Ishikawa (cell line): ENCODE measurements around the gene GTF2A1L.

Experiments used
- CEBPB ChIP-seq: IDR thresholded peaks from 2 replicates; pipeline ENCODE4 v1.6.1; 2012
- EP300 ChIP-seq: IDR thresholded peaks from 2 replicates; pipeline ENCODE4 v1.6.1; 2012; ENCODE audit warnings: borderline replicate concordance
- FOXM1 ChIP-seq: IDR thresholded peaks from 2 replicates; pipeline ENCODE4 v1.6.1; 2012; ENCODE audit warnings: low read depth, borderline replicate concordance
- MAX ChIP-seq: IDR thresholded peaks from 2 replicates; pipeline ENCODE4 v1.6.1; 2012
- NFIC ChIP-seq: IDR thresholded peaks from 2 replicates; pipeline ENCODE4 v1.6.1; 2012
- RAD21 ChIP-seq: IDR thresholded peaks from 2 replicates; pipeline ENCODE4 v1.6.1; 2012; ENCODE audit warnings: low read depth
- REST ChIP-seq: IDR thresholded peaks from 2 replicates; pipeline ENCODE4 v1.6.1; 2012; ENCODE audit warnings: low read depth, mild to moderate bottlenecking
- TAF1 ChIP-seq: IDR thresholded peaks from 2 replicates; pipeline ENCODE4 v1.6.1; 2012; ENCODE audit warnings: low read depth, mild to moderate bottlenecking
- TCF12 ChIP-seq: IDR thresholded peaks from 2 replicates; pipeline ENCODE4 v1.6.1; 2012; ENCODE audit warnings: low read depth
- TEAD4 ChIP-seq: IDR thresholded peaks from 2 replicates; pipeline ENCODE4 v1.6.1; 2012
- USF1 ChIP-seq: IDR thresholded peaks from 2 replicates; pipeline ENCODE4 v1.6.1; 2012
- YY1 ChIP-seq: IDR thresholded peaks from 2 replicates; pipeline ENCODE4 v1.6.1; 2012; ENCODE audit warnings: low read depth

- no peak for TF ChIP-seq EP300
- no peak for TF ChIP-seq TCF12
- no peak for TF ChIP-seq RAD21
- no peak for TF ChIP-seq USF1
- no peak for TF ChIP-seq REST
- TF ChIP-seq TAF1, result no peak
- TF ChIP-seq CEBPB, result no peak
- no peak for TF ChIP-seq FOXM1
- TF ChIP-seq TEAD4, result no peak
- TF ChIP-seq MAX, result no peak
- TF ChIP-seq YY1, result no peak
- no peak for TF ChIP-seq NFIC
These were observed 89.8 kb downstream of the GTF2A1L start for GRCh38 chr2:48707466-48707865.
